SU-DHL-6 (cell line): ENCODE measurements around the gene FAM20B.
"Not testable (repeated sequence)": the region's sequence is repeated elsewhere in the genome, so short reads cannot be mapped to it uniquely, and the experiment has no call there.

Source experiments
- H2AFZ ChIP-seq: fragments of 200-600 bp; sonication (generic); 2 replicates; pipeline ENCODE4 v1.6.1; 2014; ENCODE audit warnings: low read depth, mild to moderate bottlenecking, moderate library complexity, mixed read lengths, antibody characterized with exemption, low read length; ENCODE audit not compliant: severe bottlenecking
- H3F3A ChIP-seq: fragments of 200-600 bp; shearing (Covaris generic); 2 replicates; pipeline ENCODE4 v1.6.0; 2016; ENCODE audit warnings: antibody characterized with exemption, mild to moderate bottlenecking; ENCODE audit not compliant: insufficient read depth
- H3K27ac ChIP-seq: fragments of 200-600 bp; sonication (generic); 2 replicates; pipeline ENCODE4 v1.5.1; 2016; ENCODE audit warnings: low read depth, mild to moderate bottlenecking, low read length, moderate library complexity, mixed read lengths
- H3K27me3 ChIP-seq: fragments of 200-600 bp; sonication (generic), shearing (Covaris generic); 2 replicates; pipeline ENCODE4 v1.6.0; 2014; ENCODE audit warnings: mild to moderate bottlenecking, low read length
- H3K36me3 ChIP-seq: fragments of 200-600 bp; sonication (generic); 2 replicates; pipeline ENCODE4 v1.6.1; 2014; ENCODE audit warnings: mild to moderate bottlenecking, low read length, mixed read lengths
- H3K4me2 ChIP-seq: fragments of 300-600, 200-600 bp; shearing (Covaris generic), sonication (generic); 2 replicates; pipeline ENCODE4 v1.6.0; 2014; ENCODE audit warnings: low read length, low read depth, mild to moderate bottlenecking; ENCODE audit not compliant: poor library complexity, severe bottlenecking
- H3K4me3 ChIP-seq: fragments of 200-600 bp; sonication (generic); 2 replicates; pipeline ENCODE4 v1.5.1; 2014; ENCODE audit warnings: antibody characterized with exemption, low read length, mild to moderate bottlenecking, mixed read lengths; ENCODE audit not compliant: insufficient read depth, poor library complexity, severe bottlenecking
- H3K79me2 ChIP-seq: fragments of 200-600 bp; sonication (generic); 2 replicates; pipeline ENCODE4 v1.6.1; 2014; ENCODE audit warnings: mild to moderate bottlenecking, low read length, moderate library complexity; ENCODE audit not compliant: insufficient read depth
- H3K9ac ChIP-seq: fragments of 200-600 bp; sonication (generic); 2 replicates; pipeline ENCODE4 v1.7.0; 2014; ENCODE audit warnings: mild to moderate bottlenecking, low read length
- H3K9me2 ChIP-seq: fragments of 200-600 bp; sonication (generic); replicated peaks from 2 replicates; pipeline ENCODE4 v1.6.1; 2014; ENCODE audit warnings: low read length; ENCODE audit not compliant: insufficient read depth
- H3K9me3 ChIP-seq: fragments of 200-600 bp; sonication (generic); 2 replicates; pipeline ENCODE4 v1.6.1; 2014; ENCODE audit warnings: low read length, mixed read lengths; ENCODE audit not compliant: insufficient read depth
- H4K20me1 ChIP-seq: fragments of 200-600 bp; sonication (generic); 2 replicates; pipeline ENCODE4 v1.6.1; 2014; ENCODE audit warnings: low read depth, mild to moderate bottlenecking, antibody characterized with exemption, low read length, moderate library complexity, mixed read lengths
- EZH2phosphoT487 ChIP-seq: fragments of 200-600 bp; sonication (generic), shearing (Covaris generic); conservative IDR thresholded peaks from 2 replicates; pipeline ENCODE4 v1.6.1; 2018; ENCODE audit warnings: mild to moderate bottlenecking, antibody characterized with exemption, low read length, moderate library complexity, mixed read lengths
- TF ChIP-seq, protein P1 (sequence below): fragments of 200-600 bp; sonication (generic); IDR thresholded peaks from one replicate; pipeline ENCODE4 v1.5.1; 2017; ENCODE audit warnings: antibody characterized with exemption, mild to moderate bottlenecking, low read length, moderate library complexity; ENCODE audit not compliant: insufficient read depth, poor library complexity, severe bottlenecking

The FAM20B gene

GRCh38 chr1:178999061-178999460 is 26.6 kb upstream of the FAM20B start:
- no peaks in the 10 kb centered on the region for H3F3A ChIP-seq
- H2AFZ ChIP-seq: no peak overlapping the region
- no peak overlapping the region for H3K4me2 ChIP-seq
- no peaks in the 10 kb centered on the region for H4K20me1 ChIP-seq
- TF ChIP-seq EZH2phosphoT487: no peak
- TF ChIP-seq, protein P1, sequence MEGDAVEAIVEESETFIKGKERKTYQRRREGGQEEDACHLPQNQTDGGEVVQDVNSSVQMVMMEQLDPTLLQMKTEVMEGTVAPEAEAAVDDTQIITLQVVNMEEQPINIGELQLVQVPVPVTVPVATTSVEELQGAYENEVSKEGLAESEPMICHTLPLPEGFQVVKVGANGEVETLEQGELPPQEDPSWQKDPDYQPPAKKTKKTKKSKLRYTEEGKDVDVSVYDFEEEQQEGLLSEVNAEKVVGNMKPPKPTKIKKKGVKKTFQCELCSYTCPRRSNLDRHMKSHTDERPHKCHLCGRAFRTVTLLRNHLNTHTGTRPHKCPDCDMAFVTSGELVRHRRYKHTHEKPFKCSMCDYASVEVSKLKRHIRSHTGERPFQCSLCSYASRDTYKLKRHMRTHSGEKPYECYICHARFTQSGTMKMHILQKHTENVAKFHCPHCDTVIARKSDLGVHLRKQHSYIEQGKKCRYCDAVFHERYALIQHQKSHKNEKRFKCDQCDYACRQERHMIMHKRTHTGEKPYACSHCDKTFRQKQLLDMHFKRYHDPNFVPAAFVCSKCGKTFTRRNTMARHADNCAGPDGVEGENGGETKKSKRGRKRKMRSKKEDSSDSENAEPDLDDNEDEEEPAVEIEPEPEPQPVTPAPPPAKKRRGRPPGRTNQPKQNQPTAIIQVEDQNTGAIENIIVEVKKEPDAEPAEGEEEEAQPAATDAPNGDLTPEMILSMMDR: no peak
- H3K79me2 ChIP-seq: no peaks in the 10 kb centered on the region
- no peaks in the 10 kb centered on the region for H3K9me3 ChIP-seq
- no peaks in the 10 kb centered on the region for H3K9me2 ChIP-seq
- H3K27ac ChIP-seq: no peak overlapping the region
- H3K27me3 ChIP-seq: no peaks in the 10 kb centered on the region
- no peak overlapping the region for H3K9ac ChIP-seq
- H3K36me3 ChIP-seq: no peaks in the 10 kb centered on the region
- H3K4me3 ChIP-seq: no peak overlapping the region

- H3K9ac ChIP-seq: no peak overlapping the region
- no peaks in the 10 kb centered on the region for H3F3A ChIP-seq
- H3K27me3 ChIP-seq: no peaks in the 10 kb centered on the region
- H4K20me1 ChIP-seq: no peaks in the 10 kb centered on the region
- no peak overlapping the region for H3K4me3 ChIP-seq
- H2AFZ ChIP-seq: no peak overlapping the region
- H3K79me2 ChIP-seq: no peaks in the 10 kb centered on the region
- no peaks in the 10 kb centered on the region for H3K36me3 ChIP-seq
- H3K27ac ChIP-seq: no peak overlapping the region
- H3K9me3 ChIP-seq: no peaks in the 10 kb centered on the region
- no peaks in the 10 kb centered on the region for H3K9me2 ChIP-seq
- TF ChIP-seq EZH2phosphoT487: no peak
- TF ChIP-seq, protein P1: no peak
- no peak overlapping the region for H3K4me2 ChIP-seq
Observed at GRCh38 chr1:179001451-179001850, 24.2 kb upstream of the FAM20B start.

DNA sequence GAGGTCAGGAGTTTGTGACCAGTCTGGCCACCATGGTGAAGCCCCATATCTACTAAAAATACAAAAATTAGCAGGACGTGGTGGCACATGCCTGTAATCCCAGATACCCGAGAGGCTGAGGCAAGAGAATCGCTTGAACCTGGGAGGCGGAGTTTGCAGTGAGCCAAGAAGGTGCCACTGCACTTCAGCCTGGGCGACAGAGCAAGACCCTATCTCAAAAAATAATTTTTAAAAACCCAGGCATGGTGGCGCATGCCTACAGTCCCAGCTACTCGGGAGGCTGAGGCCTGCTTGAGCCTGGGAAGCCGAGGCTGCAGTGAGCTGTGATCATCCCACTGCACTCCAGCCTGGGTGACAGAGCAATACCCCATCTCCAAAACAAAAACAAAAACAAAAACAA is 23.6 kb upstream of the FAM20B start:
- not testable (repeated sequence) for H3K27me3 ChIP-seq, H3K79me2 ChIP-seq, H3K9me2 ChIP-seq, H3K27ac ChIP-seq, H3K4me3 ChIP-seq, H3K36me3 ChIP-seq, H3K9me3 ChIP-seq, H3F3A ChIP-seq, H4K20me1 ChIP-seq
- peak overlapping the region; percentile 42 for H3K4me2 ChIP-seq
- peak overlapping the region; percentile 82 for H2AFZ ChIP-seq
- peak overlapping the region; percentile 20; the same call in 1 of the 2 replicates for H3K9ac ChIP-seq

DNA sequence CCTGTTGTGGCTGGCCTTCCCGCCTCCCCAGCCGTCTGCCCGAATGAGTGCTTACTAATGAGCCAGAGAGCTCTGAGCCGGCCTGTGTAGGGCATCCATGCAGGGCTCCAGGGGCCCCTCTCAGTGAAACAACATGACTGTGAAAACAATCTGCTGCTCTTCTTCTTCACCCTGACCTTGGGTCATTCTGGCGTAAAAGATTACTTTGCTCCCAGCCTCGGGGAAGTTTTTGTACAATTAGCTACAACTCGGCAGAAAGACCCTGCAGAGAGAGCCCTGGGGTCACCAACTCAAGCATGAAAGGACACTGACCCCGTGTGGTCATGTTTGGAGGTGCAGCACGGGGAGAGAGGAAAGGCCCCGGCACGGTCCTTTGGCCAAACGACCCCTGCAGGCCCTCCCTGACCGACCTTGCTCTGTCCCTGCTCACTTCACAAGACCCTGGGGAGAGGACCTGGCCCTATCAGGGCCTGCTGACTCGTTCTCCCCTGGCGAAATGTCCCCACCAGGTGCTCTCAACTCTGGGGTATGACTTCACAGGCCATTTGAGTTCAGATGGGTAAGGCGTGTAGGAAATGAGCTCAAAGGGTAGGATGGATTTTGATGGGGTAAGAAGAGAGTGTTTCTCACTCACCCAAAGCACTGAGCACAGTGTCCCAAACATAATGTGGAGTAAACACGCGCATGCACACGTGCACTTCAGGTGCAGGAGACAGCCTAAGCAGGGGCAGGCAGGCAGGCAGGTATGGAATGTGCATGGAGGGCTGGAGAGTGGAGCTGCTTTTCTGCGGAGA is 22.9 kb upstream of the FAM20B start:
- Histone ChIP-seq H3K4me2 (peak overlapping the region; percentile 42), H2AFZ (peak overlapping the region; percentile 82), H3K27me3 (no peaks in the 10 kb centered on the region), H3K9me2 (no peaks in the 10 kb centered on the region), H3K9ac (peak overlapping the region; percentile 20; the same call in 1 of the 2 replicates), H3K4me3 (no peak overlapping the region), H4K20me1 (no peaks in the 10 kb centered on the region), H3K79me2 (no peaks in the 10 kb centered on the region), H3K9me3 (no peaks in the 10 kb centered on the region), H3F3A (no peaks in the 10 kb centered on the region), H3K27ac (no peak overlapping the region), H3K36me3 (no peaks in the 10 kb centered on the region)
- no peak for TF ChIP-seq EZH2phosphoT487
- TF ChIP-seq, protein P1: peak; percentile 93
